ENCODE measurements around the gene CACNA1I.
A peak's percentile ranks its signal among the peaks of the same experiment; 100 is the strongest.

The CACNA1I gene

DNA sequence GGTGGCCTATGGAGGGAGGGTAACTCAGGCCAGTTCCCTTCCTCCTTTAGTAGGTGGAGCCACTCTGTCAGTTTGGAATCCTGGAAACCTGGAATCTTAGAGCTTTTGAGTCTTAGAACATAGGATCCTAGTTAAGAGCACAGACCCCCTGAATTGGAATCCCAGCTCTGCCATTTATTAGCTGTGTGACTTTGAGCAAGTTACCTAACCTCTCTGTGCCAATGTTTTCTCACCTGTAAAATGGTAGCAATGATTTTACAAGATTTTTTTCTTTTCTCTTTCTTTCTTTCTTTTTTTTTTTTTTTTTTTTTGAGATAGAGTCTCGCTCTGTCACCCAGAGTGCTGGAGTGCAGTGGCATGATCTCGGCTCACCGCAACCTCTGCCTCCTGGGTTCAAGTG is 17.1 kb upstream of the CACNA1I start:
- TF ChIP-seq, protein P1, sequence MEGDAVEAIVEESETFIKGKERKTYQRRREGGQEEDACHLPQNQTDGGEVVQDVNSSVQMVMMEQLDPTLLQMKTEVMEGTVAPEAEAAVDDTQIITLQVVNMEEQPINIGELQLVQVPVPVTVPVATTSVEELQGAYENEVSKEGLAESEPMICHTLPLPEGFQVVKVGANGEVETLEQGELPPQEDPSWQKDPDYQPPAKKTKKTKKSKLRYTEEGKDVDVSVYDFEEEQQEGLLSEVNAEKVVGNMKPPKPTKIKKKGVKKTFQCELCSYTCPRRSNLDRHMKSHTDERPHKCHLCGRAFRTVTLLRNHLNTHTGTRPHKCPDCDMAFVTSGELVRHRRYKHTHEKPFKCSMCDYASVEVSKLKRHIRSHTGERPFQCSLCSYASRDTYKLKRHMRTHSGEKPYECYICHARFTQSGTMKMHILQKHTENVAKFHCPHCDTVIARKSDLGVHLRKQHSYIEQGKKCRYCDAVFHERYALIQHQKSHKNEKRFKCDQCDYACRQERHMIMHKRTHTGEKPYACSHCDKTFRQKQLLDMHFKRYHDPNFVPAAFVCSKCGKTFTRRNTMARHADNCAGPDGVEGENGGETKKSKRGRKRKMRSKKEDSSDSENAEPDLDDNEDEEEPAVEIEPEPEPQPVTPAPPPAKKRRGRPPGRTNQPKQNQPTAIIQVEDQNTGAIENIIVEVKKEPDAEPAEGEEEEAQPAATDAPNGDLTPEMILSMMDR (IDR thresholded peaks at IDR 0.05; ENCODE audit: low read depth, low read length, missing control alignments): no peak
- H3K4me3 ChIP-seq (ENCODE audit: low read depth, low read length): no peak overlapping the region
- no peak for DNase-seq (ENCODE audit: low read depth)
- in situ Hi-C loops (cut with HindIII; ENCODE audit: low sequenced_read_pairs): loop anchor here (25.0 kb wide), 1 partner anchor 459 kb away; no protein-coding TSS in a partner anchor

DNA sequence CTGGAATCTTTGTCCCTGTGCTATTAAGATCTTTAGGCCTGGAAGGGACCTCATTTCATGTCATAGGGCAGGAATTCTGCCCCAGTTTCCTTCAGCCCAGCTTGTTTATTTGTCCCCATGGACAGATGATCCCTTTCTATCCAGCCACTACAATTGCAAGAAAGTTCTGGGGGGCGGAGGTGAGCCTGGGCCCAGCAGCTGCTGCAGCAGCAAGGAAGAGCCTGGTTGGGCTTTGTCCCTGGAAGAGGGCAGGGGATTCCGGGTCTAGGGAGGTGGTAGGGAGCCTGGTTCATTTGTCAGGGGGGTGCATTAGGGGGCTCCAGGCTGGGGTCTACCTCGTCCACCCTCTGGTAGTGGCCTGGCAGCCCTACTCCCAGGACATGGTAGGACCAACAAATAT is 16.4 kb upstream of the CACNA1I start:
- in situ Hi-C loops (cut with HindIII; ENCODE audit: low sequenced_read_pairs): loop anchor here (25.0 kb wide), 1 partner anchor 458 kb away; no protein-coding TSS in a partner anchor
- TF ChIP-seq, protein P1 (IDR thresholded peaks at IDR 0.05; ENCODE audit: low read depth, low read length, missing control alignments): no peak
- DNase-seq (ENCODE audit: low read depth): no peak
- no peak overlapping the region for H3K4me3 ChIP-seq (ENCODE audit: low read depth, low read length)

DNA sequence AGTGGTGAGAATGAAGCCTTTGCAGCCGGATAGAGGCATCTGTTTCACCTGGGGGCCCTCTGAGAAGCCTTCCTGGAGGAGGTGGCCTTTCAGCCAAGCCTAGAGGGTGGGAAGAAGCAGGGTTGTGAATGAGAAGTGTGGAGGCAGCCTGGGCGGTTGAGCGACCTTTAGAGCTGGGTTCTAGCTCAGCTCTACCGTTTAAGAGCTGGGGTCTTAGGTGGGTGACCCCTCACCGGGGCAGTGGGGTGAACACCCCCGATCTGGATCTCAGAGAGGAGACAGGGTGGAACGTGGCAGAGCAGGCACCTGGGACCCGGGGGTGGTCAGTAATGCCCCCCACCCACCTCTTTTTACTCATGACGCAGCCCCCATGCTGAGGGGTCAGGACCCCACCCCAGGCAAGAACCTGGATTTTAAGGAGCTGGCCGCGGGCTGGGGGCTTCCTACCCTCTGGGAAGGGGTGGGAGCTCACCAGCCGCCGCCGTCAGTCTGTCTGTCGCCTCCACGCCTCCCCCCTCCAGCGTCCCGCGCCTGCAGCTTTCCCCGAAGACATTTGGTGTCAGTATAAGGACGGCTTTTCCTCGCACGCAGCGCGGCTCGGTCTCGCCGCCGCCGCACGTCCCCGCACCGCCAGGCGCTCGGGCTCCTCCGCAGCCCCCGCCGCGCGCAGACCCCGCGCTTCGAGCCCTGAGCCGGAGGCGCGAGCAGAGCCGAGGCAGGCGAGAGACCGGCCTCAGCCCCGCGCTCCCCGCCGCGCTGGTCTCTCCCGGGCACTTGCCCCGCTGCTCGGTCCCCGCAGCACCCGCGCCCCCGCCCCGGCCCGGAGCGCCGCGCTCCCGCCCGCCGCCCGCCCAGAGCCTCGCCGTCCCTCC is 13.3 kb upstream of the CACNA1I start:
- H3K4me3 ChIP-seq (ENCODE audit: low read depth, low read length): no peak overlapping the region
- in situ Hi-C loops (cut with HindIII; ENCODE audit: low sequenced_read_pairs): loop anchor here (25.0 kb wide), 1 partner anchor 455 kb away; no protein-coding TSS in a partner anchor

DNA sequence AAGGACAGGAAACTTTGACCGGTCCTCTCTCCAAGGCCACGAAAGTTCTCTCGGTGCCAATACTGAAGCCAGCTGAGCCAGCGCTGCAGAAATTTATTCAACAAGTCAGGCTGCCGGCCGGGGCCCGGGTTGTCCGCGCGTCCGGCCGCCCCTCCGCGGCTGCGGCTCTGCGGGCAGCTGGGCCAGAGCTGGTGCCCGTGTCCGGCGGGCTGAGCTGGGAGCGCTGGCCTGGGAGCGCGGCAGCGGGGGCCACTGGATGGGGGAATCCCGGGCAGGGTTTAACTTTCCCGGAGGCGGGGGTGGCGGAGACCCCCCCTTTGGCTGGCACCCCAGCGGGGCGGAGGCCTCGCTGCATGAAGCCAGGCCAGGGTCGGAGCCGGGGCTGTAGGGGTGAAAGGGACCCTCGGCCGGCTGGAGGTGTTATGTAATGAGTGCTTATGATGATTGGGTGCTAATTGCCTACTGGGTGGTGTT is 12.3 kb upstream of the CACNA1I start:
- H3K4me3 ChIP-seq (ENCODE audit: low read depth, low read length): no peak overlapping the region
- TF ChIP-seq, protein P1 (IDR thresholded peaks at IDR 0.05; ENCODE audit: low read depth, low read length, missing control alignments): no peak
- in situ Hi-C loops (cut with HindIII; ENCODE audit: low sequenced_read_pairs): loop anchor here (25.0 kb wide), 1 partner anchor 454 kb away; no protein-coding TSS in a partner anchor
- DNase-seq (ENCODE audit: low read depth): no peak

More for the DNA sequence above, 13.3 kb upstream of the CACNA1I start:
- TF ChIP-seq, protein P1 (IDR thresholded peaks at IDR 0.05; ENCODE audit: low read depth, low read length, missing control alignments): no peak
- no peak for DNase-seq (ENCODE audit: low read depth)

DNA sequence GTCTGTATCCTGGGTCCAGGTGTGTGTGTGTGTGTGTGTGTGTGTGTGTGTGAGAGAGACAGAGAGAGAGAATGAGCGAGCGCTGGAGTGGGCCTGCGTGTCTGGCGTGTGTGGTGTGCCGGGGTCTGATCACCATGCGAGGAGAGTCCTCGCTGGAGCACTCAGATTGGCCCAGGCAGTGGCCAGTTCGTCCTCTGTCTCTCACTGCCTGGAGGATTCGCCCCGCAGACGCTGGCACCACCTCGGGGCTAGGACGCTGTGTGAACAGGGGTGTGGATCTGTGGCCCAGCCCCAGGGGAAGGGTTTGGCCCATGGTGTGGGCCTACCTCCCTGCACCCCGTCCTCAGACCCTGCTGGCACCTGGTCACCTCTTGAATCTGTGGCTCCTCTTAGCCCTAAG is 11.6 kb upstream of the CACNA1I start:
- in situ Hi-C loops (cut with HindIII; ENCODE audit: low sequenced_read_pairs): loop anchor here (25.0 kb wide), 1 partner anchor 453 kb away; no protein-coding TSS in a partner anchor

DNA sequence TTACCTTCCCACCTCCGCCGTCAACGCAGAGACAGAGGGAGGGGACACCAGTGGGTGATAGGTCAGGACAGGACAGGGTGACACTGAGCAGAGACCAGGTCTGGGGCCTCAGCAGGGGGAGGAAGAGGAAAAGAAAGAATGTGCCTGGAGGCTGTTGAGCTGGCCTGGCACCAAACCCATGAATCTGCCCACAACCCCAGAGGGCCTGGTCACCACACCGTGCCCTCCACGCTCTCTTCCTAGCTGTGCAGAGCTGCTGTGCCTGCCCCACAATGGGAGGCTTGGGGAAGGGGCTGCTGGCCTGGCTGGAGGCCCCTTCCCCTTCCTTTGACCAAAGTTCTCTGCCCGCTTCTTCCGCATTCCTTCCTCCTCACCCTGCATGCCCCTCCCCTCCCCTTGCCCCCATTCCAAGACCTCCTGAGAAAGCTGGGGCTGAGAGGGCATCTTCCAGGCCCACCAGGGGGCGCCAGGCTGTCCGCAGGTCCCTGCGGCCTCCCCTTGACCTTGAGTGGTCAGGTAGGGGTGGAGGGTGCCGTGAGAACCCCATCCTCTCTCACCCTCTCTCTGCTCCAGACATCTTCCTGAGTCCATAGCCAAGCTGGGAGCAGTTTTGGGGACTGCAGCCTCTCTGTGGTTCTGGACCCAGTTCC is 11.0 kb upstream of the CACNA1I start:
- in situ Hi-C loops (cut with HindIII; ENCODE audit: low sequenced_read_pairs): loop anchor here (25.0 kb wide), 1 partner anchor 453 kb away; no protein-coding TSS in a partner anchor
- H3K4me3 ChIP-seq (ENCODE audit: low read depth, low read length): no peak overlapping the region
- no peak for DNase-seq (ENCODE audit: low read depth)
- TF ChIP-seq, protein P1 (IDR thresholded peaks at IDR 0.05; ENCODE audit: low read depth, low read length, missing control alignments): peak; percentile 45

More for the DNA sequence above, 11.6 kb upstream of the CACNA1I start:
- H3K4me3 ChIP-seq (ENCODE audit: low read depth, low read length): no peak overlapping the region
- no peak for DNase-seq (ENCODE audit: low read depth)
- TF ChIP-seq, protein P1 (IDR thresholded peaks at IDR 0.05; ENCODE audit: low read depth, low read length, missing control alignments): no peak

All from astrocyte of the cerebellum (primary cell).